ENCODE data around the gene TACR1.

- TF ChIP-seq EP300 (IDR thresholded peaks at IDR 0.05) (no peak), CTCF (IDR thresholded peaks at IDR 0.05) (peak; percentile 56 to 76 (median 58)), POLR2A (IDR thresholded peaks at IDR 0.05) (no peak)
Observed at GRCh38 chr2:75064691-75065396, 134.5 kb downstream of the TACR1 start.
